ENCODE data around the gene JSRP1. TPM values are rescaled to one million over a fixed set of nuclear protein-coding genes. Genes with fewer than 3 reads are reported as not detected.

The JSRP1 gene
- polyA plus RNA-seq, 1 of the 3 experiments (the other 2 are of a cell fraction), result 0.76 TPM

DNA sequence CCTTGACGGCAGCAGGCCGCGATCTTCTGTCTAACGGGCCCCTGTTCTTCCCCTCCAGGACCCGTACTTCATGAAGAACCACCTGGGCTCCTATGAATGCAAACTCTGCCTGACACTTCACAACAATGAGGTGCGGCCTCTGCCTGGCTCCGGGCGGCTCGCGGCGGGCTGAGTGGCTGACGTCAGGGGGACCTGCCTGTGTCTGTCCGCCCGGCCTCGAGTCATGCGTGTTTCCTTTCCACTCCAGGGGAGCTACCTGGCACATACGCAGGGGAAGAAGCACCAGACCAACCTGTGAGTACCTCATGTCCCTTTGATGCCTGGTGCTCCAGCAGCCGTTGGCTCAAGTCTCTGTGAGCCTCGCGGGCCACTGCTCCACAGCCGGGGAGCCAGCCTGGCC is 11.7 kb downstream of the JSRP1 start:
- no peaks in the 10 kb centered on the region for H3K9me2 ChIP-seq
- TF ChIP-seq, protein P1, sequence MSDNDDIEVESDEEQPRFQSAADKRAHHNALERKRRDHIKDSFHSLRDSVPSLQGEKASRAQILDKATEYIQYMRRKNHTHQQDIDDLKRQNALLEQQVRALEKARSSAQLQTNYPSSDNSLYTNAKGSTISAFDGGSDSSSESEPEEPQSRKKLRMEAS (IDR thresholded peaks at IDR 0.05; ENCODE audit: low read depth), result no peak
- TF ChIP-seq YY1 (IDR thresholded peaks at IDR 0.05; ENCODE audit: low read depth) (no peak), TAF1 (IDR thresholded peaks at IDR 0.05; ENCODE audit: borderline replicate concordance, low read depth, low read length) (no peak), RXRA (IDR thresholded peaks at IDR 0.05; ENCODE audit: borderline replicate concordance, low read depth) (no peak), EP300 (IDR thresholded peaks at IDR 0.05; ENCODE audit: borderline replicate concordance in 1 of 2, low read depth in 1 of 2, low read length in 1 of 2) (no peak), GATA2 (CRISPR knock-in tag; IDR thresholded peaks at IDR 0.05) (no peak), SMC3 (IDR thresholded peaks at IDR 0.05; ENCODE audit: low read depth, low read length) (no peak), ELF1 (IDR thresholded peaks at IDR 0.05) (no peak), FOXJ3 (CRISPR knock-in tag; IDR thresholded peaks at IDR 0.05) (no peak), RCOR1 (IDR thresholded peaks at IDR 0.05; ENCODE audit: low read length) (no peak), JUND (IDR thresholded peaks at IDR 0.05) (no peak), TEAD4 (IDR thresholded peaks at IDR 0.05; ENCODE audit: borderline replicate concordance, insufficient read depth) (no peak), POLR2AphosphoS5 (IDR thresholded peaks at IDR 0.05; ENCODE audit: low read depth, low read length) (no peak), EZH2phosphoT487 (IDR thresholded peaks at IDR 0.05; ENCODE audit: borderline replicate concordance, low read depth) (no peak)
- TF ChIP-seq, protein P2, sequence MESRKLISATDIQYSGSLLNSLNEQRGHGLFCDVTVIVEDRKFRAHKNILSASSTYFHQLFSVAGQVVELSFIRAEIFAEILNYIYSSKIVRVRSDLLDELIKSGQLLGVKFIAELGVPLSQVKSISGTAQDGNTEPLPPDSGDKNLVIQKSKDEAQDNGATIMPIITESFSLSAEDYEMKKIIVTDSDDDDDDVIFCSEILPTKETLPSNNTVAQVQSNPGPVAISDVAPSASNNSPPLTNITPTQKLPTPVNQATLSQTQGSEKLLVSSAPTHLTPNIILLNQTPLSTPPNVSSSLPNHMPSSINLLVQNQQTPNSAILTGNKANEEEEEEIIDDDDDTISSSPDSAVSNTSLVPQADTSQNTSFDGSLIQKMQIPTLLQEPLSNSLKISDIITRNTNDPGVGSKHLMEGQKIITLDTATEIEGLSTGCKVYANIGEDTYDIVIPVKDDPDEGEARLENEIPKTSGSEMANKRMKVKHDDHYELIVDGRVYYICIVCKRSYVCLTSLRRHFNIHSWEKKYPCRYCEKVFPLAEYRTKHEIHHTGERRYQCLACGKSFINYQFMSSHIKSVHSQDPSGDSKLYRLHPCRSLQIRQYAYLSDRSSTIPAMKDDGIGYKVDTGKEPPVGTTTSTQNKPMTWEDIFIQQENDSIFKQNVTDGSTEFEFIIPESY (IDR thresholded peaks at IDR 0.05; ENCODE audit: borderline replicate concordance, low read depth), result no peak
- TF ChIP-seq, protein P3, sequence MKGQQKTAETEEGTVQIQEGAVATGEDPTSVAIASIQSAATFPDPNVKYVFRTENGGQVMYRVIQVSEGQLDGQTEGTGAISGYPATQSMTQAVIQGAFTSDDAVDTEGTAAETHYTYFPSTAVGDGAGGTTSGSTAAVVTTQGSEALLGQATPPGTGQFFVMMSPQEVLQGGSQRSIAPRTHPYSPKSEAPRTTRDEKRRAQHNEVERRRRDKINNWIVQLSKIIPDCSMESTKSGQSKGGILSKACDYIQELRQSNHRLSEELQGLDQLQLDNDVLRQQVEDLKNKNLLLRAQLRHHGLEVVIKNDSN (IDR thresholded peaks at IDR 0.05; ENCODE audit: borderline replicate concordance, low read depth), result no peak
- TF ChIP-seq, protein P4, sequence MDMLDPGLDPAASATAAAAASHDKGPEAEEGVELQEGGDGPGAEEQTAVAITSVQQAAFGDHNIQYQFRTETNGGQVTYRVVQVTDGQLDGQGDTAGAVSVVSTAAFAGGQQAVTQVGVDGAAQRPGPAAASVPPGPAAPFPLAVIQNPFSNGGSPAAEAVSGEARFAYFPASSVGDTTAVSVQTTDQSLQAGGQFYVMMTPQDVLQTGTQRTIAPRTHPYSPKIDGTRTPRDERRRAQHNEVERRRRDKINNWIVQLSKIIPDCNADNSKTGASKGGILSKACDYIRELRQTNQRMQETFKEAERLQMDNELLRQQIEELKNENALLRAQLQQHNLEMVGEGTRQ (IDR thresholded peaks at IDR 0.05; ENCODE audit: borderline replicate concordance, low read depth, low read length), result no peak
- TF ChIP-seq, protein P5, sequence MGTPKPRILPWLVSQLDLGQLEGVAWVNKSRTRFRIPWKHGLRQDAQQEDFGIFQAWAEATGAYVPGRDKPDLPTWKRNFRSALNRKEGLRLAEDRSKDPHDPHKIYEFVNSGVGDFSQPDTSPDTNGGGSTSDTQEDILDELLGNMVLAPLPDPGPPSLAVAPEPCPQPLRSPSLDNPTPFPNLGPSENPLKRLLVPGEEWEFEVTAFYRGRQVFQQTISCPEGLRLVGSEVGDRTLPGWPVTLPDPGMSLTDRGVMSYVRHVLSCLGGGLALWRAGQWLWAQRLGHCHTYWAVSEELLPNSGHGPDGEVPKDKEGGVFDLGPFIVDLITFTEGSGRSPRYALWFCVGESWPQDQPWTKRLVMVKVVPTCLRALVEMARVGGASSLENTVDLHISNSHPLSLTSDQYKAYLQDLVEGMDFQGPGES (IDR thresholded peaks at IDR 0.05; ENCODE audit: low read depth, low read length), result no peak
- TF ChIP-seq, protein P6, sequence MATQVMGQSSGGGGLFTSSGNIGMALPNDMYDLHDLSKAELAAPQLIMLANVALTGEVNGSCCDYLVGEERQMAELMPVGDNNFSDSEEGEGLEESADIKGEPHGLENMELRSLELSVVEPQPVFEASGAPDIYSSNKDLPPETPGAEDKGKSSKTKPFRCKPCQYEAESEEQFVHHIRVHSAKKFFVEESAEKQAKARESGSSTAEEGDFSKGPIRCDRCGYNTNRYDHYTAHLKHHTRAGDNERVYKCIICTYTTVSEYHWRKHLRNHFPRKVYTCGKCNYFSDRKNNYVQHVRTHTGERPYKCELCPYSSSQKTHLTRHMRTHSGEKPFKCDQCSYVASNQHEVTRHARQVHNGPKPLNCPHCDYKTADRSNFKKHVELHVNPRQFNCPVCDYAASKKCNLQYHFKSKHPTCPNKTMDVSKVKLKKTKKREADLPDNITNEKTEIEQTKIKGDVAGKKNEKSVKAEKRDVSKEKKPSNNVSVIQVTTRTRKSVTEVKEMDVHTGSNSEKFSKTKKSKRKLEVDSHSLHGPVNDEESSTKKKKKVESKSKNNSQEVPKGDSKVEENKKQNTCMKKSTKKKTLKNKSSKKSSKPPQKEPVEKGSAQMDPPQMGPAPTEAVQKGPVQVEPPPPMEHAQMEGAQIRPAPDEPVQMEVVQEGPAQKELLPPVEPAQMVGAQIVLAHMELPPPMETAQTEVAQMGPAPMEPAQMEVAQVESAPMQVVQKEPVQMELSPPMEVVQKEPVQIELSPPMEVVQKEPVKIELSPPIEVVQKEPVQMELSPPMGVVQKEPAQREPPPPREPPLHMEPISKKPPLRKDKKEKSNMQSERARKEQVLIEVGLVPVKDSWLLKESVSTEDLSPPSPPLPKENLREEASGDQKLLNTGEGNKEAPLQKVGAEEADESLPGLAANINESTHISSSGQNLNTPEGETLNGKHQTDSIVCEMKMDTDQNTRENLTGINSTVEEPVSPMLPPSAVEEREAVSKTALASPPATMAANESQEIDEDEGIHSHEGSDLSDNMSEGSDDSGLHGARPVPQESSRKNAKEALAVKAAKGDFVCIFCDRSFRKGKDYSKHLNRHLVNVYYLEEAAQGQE (IDR thresholded peaks at IDR 0.05; ENCODE audit: low read depth, low read length), result no peak
- TF ChIP-seq, protein P7, sequence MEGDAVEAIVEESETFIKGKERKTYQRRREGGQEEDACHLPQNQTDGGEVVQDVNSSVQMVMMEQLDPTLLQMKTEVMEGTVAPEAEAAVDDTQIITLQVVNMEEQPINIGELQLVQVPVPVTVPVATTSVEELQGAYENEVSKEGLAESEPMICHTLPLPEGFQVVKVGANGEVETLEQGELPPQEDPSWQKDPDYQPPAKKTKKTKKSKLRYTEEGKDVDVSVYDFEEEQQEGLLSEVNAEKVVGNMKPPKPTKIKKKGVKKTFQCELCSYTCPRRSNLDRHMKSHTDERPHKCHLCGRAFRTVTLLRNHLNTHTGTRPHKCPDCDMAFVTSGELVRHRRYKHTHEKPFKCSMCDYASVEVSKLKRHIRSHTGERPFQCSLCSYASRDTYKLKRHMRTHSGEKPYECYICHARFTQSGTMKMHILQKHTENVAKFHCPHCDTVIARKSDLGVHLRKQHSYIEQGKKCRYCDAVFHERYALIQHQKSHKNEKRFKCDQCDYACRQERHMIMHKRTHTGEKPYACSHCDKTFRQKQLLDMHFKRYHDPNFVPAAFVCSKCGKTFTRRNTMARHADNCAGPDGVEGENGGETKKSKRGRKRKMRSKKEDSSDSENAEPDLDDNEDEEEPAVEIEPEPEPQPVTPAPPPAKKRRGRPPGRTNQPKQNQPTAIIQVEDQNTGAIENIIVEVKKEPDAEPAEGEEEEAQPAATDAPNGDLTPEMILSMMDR (IDR thresholded peaks at IDR 0.05), result no peak
- H4K20me1 ChIP-seq (ENCODE audit: insufficient read depth), result peaks cover 67% of the 10 kb centered on the region
- DNase-seq, result peak; percentile 24
- H3K4me1 ChIP-seq (ENCODE audit: control insufficient read depth in 1 of 2, insufficient read depth in 2 of 2, low read depth in 1 of 2, low read length in 1 of 2), result peaks cover 15 to 68% of the 10 kb centered on the region in 2 experiments; a peak in 3 of 4 replicates
- H3K4me3 ChIP-seq (ENCODE audit: low read depth in 2 of 2, low read length in 1 of 2), result no peak overlapping the region
- H2AFZ ChIP-seq (ENCODE audit: low read depth), result no peak overlapping the region
- H3K79me2 ChIP-seq (ENCODE audit: insufficient read depth), result peaks cover 65% of the 10 kb centered on the region
- no peak overlapping the region for H3K9ac ChIP-seq
- no peaks in the 10 kb centered on the region for H3K9me3 ChIP-seq
- POLR2A ChIA-PET, result interaction anchor here (3.3 kb wide), 1 partner anchor 10 kb away, joined by 33 read pairs; the partner anchor contains the start of gene JSRP1
- CTCF ChIA-PET, result interaction anchor here (1.5 to 10.4 kb wide), 5 partner anchors 11 to 78 kb away, joined by 4 to 121 read pairs (median 29); no protein-coding TSS in a partner anchor
- H3K36me3 ChIP-seq (replicated peaks in 1 of 2; ENCODE audit: control insufficient read depth in 1 of 2, insufficient read depth in 2 of 2, low read length in 1 of 2), result peaks cover 22 to 55% of the 10 kb centered on the region in 2 experiments
- 91% methylated on average over 11 of the region's 21 CpGs for WGBS (ENCODE audit: low lambda C conversion rate)
- no peak overlapping the region for H3K4me2 ChIP-seq
- peak overlapping the region in 1 of 2 experiments; percentile 81; a peak in 2 of 4 replicates for H3K27ac ChIP-seq (ENCODE audit: low read depth in 2 of 2, low read length in 1 of 2)
- H3F3A ChIP-seq (replicated peaks; ENCODE audit: insufficient read depth), result peaks cover 9% of the 10 kb centered on the region
- H3K27me3 ChIP-seq (ENCODE audit: insufficient read depth), result no peaks in the 10 kb centered on the region
